ENCODE data around the gene HSP90AB1.

Gene HSP90AB1

DNA sequence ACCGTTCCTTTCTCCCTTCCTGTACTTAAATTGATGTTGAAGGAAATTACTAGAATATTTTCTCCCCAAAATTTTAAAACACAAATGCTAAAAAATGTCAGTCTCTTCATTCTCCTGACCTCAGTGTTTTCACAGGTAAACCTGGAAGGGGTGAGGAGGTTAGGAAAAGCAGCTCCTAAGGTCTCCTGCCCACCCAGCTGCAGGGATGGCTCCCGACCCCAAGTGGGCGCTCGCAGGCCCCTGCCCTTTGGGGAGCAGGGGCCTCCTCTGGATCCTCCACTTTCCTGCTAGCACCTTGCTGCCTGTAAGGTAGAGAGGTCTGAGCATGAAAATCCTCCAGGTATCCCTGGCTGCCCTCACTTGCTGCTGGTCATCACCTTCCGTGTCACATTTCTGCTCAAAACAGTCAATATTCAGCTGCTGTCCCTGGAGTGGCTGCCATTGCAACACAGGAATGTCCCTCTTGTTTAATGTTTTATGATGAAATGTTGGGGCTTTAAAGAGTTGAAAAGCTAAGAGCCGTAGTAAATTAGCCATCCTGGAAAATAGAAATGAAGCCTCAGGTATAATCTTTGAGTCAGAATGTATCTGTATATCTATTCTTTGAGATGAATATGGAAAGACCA, 10.9 kb upstream of the HSP90AB1 start:
- DNase-seq = no peak

DNA sequence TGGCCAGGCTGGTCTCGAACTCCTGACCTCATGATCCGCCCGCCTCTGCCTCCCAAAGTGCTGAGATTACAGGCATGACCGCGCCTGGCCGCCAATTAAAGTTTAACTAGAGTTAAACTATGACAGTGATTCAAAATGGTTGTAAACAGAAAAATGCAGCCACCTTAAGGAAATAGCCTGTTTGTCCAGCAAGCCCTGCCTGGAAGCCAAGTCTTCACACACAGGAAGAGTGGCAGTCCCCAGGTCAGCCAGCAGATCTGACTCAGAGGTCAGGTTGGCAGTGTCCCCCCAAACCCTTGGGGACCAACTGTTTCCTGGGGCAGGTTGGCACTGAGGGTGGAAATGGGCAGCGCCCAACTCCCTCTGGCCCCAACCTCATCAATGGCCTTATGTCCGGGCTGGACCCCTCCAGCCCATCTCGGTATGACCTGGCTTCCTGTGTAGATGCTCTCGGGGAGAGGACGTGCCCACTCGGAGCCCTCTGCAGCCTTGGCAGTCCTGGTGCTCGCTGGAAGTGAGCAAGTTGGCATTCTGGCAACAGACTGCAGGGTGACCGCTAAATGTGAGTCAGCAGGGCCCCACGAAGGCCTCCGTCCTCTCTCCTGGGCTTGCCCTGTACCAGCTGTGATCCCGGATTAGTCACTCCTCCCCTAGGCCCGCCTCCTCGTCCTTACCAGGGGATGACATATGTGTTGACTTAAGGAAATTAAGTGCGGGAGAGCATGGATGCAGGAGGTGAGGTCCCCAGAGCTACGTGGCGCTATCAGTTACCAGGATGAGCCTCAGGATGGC, 9.7 kb upstream of the HSP90AB1 start:
- DNase-seq = peak; percentile 46

DNA sequence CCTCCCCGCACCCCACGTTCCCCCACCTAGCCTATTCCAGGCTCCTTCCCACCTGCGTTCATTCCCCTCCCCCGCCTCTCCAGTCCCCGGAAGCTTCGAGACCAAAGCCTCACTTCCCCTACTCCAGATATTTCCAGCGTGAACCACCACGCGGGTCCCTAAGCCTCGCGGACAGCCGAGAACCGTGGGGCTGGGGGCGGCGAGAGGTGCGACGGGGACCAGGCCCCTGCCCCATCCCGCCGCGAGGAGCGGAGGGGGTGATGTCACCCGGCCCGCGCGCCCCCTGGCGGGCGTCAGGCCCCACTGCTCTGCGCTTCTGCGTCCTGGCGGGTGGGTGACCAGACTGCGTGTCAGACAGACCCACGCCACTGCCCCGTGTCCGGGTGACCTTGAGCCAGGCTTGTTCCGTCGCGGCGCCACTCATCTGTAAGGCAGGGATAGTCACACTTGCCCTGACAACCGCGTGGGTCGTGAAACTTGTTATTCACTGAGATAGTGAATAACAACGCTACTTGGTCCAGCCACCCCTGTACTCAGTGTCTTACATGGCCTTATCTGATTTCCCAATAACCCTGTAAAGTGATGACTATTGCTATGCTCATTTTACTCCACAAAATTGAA, 9.0 kb upstream of the HSP90AB1 start:
- peak; percentile 70 for DNase-seq

DNA sequence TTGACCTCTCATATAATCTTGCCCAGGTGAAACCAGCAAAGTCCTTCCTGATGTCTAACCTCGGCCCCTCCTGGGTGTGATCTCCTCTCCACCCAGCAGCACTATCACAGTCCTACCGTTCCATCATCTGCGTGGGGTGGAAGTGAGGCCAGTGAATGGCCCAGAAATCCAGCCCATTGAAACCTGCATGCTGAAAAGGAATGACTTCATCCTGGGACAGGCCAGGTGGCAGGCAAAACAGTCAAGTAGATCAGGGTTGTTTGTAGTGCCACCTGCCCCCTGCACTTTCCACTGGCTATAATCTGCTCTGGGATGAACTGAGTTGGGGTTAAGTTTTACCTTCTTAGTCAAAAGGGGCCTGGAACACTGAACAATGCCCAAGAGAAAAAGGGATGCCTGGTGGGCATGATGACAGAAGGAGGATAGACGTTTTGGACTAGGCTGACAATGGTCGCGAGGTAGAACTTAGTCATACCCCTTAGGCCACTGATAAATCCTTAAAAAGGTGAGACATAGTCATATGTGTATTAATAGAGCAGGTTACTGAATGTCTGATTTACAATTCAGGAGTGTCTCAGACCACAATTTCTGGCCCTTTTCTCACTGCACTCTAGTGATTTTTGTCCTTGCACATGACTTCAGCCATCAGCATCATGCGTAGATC, 8.1 kb upstream of the HSP90AB1 start:
- DNase-seq = no peak

DNA sequence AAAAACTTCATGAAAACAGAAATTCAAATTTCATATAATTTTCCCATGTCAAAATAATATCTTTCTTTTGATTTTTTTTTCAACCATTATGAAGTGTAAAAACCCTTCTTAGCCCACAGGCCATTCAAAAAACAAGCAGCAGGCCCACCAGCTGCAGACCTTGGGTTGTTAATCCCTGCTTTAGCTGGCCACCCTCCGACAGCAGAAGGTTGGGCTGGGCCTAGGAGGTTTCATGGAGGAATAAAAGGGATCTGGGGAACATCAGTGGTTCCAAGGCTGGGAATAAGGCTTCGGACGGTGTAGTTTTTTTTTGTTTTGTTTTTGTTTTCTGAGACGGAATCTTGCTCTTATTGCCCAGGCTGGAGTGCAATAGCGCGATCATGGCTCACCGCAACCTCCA, 3.6 kb upstream of the HSP90AB1 start:
- no peak for DNase-seq

DNA sequence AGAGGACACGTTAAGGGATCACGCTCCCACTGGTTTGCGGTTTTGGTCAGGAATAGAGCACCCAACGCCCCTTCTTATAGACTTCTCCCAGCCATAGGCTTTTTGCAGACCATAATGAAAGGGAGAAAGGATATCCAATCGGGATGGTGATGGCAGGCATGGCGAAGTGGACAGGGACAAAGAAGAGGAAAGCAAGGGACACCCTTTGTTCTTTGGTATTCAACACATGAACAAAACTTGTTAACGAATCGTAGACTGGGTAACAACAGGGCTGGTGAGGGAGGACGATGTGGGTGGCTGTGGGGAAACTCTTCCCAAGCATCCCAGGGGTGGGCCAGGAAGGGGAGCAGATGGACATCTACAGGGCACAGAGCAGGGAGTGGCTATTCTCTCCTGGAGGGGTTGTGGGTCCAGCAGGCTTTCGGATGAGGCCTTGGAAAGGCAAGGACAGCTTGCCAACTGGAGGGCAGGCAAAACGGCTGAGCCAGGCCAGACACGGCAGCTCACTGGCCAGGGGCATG, 1.4 kb upstream of the HSP90AB1 start:
- no peak for DNase-seq

DNA sequence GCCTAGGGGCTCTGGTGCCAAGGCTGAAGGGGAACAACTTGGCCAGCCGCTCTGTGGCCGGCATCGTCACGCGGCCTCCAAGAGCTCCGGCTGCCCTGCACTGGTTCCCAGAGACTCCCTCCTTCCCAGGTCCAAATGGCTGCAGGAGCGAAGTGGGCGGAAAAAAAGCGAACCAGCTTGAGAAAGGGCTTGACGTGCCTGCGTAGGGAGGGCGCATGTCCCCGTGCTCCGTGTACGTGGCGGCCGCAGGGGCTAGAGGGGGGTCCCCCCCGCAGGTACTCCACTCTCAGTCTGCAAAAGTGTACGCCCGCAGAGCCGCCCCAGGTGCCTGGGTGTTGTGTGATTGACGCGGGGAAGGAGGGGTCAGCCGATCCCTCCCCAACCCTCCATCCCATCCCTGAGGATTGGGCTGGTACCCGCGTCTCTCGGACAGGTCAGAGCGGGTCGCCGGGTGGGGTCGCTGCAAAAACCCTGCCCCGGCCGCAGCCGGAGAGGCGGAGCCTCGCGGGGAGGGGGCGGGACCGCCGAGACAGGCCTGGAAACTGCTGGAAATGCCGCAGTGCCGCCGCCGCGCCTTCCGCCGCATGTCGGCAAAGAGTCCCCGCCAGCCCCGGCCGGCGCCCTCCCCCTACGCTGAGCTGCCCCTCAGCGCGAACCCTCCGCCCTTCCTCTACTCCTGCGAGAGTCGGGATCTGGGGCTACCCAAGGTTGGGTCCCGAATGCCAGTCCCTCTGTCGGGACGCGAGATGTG, 814 bp upstream of the HSP90AB1 start:
- peak; percentile 79 for DNase-seq

DNA sequence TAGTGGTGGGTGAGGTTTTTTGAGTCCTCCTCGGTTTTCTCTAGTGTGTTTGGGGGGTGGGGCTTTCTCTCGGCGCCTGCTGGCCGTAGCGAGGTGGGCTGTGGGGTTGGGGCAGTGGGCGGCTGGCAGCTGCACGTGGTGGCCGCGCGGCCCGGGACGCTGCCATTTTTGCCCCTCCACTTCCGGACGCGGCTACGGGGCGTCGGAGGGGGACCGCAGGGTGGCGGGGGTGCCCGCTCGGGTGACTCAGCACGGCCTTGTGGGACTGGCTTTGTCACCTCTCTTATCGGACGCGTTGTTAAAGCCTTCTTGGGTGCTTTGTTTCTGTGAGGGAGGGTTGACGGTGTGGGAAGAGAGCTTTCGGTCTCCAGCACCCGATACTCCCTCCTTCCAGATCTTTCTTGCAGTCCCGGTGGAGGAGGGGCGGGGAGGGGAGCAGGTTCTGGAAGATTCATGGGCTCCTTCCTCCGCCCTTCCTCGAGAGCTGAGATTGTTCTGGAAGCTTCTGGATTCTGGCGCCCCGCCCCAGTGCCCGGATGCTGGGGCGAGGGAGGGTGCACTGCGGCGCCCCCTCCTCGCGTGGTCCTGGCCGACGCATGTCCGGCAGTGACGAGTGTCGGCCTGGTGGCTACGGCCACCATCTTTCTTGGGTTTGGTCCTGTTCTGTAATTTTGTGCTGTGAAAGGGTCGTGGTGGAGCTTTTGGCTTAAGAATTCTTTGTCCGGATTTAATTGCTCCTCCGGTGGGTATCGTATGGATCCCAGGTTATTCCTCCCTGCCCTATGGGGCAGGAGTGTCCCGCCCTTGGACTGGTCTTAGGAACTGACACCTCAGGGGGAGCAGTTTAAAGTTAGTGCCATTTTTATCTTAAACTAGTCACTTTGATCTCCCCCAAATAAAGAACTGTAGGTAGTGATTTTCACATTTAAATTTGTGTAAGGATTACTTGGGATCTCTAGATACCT, 719 bp downstream of the HSP90AB1 start:
- peak; percentile 87 for DNase-seq

DNA sequence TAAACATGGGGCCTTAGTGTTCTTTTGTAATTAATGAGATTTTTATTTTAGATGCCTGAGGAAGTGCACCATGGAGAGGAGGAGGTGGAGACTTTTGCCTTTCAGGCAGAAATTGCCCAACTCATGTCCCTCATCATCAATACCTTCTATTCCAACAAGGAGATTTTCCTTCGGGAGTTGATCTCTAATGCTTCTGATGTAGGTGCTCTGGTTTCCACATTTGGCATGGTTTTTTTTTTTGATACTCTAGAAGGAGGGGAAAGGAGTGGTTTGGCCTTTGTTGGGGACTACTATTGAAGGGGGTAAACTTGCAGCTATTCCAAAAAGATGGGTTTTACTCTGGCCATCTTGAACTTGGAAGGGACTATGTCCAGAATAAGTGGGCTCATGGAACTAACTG, 1.7 kb downstream of the HSP90AB1 start:
- no peak for DNase-seq

DNA sequence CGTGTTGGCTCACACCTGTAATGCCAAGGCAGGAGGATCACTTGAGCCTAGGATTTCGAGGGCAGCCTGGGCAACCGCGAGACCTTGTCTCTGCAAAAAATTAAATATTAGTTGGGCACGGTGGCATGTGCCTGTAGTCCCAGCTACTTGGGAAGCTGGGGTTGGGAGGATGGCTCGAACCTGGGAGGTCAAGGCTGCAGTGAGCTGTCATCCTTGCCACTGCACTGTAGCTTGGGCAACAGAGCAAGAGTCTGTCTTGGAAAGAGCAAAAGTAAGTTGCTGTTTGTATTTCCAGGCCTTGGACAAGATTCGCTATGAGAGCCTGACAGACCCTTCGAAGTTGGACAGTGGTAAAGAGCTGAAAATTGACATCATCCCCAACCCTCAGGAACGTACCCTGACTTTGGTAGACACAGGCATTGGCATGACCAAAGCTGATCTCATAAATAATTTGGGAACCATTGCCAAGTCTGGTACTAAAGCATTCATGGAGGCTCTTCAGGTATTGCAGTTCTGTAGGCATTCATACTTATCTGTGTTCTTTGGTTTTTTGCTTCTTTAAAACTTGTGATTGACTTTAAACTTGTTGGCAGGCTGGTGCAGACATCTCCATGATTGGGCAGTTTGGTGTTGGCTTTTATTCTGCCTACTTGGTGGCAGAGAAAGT, 2.3 kb downstream of the HSP90AB1 start:
- no peak for DNase-seq

DNA sequence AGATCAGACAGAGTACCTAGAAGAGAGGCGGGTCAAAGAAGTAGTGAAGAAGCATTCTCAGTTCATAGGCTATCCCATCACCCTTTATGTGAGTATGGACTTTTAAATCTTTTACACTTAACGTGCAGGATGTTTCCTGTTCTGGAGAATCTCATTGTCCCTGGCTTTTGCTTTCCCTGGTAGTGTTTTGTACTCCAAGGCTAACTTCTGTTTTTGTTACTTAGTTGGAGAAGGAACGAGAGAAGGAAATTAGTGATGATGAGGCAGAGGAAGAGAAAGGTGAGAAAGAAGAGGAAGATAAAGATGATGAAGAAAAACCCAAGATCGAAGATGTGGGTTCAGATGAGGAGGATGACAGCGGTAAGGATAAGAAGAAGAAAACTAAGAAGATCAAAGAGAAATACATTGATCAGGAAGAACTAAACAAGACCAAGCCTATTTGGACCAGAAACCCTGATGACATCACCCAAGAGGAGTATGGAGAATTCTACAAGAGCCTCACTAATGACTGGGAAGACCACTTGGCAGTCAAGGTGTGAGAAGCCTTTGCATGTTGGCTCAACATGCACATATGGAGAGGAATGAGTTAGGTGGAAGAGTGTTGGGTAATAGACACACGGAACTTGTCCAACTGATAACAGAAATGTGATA, 3.3 kb downstream of the HSP90AB1 start:
- DNase-seq = no peak

DNA sequence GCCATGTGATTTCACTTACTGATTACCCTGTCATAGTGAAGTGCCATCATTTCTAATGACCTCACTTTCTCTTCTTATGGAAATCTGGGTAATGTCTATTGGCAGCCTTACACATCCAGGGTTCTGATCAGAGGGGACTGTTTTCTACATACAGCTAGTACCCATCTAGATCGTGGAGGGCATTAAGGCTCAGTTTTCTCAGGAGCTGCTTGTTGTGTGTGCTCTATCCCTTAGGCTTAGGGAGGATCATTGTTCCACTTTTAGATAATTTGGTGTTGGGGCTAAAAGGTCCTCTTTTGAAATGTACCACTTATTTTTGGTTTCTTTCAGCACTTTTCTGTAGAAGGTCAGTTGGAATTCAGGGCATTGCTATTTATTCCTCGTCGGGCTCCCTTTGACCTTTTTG, 3.8 kb downstream of the HSP90AB1 start:
- no peak for DNase-seq

DNA sequence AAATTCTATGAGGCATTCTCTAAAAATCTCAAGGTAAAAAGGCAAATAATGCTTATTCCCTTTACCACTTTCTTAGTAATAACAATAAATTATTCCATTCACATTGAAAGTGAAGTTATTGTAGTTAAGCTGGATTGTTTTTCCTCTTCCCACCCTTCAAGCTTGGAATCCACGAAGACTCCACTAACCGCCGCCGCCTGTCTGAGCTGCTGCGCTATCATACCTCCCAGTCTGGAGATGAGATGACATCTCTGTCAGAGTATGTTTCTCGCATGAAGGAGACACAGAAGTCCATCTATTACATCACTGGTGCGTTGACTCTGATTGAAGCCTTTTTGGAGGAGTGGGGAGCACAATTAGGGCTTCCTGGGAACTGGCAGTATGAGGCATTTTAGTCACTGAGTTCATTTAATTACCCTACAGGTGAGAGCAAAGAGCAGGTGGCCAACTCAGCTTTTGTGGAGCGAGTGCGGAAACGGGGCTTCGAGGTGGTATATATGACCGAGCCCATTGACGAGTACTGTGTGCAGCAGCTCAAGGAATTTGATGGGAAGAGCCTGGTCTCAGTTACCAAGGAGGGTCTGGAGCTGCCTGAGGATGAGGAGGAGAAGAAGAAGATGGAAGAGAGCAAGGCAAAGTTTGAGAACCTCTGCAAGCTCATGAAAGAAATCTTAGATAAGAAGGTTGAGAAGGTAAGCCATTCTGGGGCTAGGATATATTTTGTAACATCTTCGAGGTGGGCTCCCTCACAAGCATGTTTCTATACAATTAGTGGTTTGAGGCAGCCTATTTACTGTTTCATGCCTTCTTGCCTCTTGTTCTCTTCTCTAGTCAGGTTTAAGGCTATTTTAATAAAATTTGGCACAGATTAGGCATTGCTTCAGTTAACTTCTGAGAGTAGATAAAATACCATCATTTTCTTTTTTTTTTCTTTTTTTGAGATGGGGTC, 4.9 kb downstream of the HSP90AB1 start:
- DNase-seq = no peak

DNA sequence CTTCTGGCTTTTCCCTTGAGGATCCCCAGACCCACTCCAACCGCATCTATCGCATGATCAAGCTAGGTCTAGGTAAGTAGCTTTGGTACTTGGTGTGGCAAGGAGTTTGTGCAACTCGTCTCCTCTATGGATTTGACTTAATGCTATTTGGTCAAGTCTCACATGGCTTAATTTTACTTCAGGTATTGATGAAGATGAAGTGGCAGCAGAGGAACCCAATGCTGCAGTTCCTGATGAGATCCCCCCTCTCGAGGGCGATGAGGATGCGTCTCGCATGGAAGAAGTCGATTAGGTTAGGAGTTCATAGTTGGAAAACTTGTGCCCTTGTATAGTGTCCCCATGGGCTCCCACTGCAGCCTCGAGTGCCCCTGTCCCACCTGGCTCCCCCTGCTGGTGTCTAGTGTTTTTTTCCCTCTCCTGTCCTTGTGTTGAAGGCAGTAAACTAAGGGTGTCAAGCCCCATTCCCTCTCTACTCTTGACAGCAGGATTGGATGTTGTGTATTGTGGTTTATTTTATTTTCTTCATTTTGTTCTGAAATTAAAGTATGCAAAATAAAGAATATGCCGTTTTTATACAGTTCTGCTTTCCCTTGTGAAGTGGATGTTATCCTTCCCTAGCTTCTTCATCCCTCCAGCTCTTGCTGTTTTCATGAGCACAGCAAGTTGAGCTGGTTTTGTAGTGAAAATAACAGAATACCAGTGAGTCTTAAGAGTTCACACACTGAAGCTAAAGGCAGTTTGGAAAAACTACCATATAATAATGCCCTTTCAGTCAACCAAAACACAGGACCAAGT, 6.6 kb downstream of the HSP90AB1 start:
- DNase-seq = no peak

DNA sequence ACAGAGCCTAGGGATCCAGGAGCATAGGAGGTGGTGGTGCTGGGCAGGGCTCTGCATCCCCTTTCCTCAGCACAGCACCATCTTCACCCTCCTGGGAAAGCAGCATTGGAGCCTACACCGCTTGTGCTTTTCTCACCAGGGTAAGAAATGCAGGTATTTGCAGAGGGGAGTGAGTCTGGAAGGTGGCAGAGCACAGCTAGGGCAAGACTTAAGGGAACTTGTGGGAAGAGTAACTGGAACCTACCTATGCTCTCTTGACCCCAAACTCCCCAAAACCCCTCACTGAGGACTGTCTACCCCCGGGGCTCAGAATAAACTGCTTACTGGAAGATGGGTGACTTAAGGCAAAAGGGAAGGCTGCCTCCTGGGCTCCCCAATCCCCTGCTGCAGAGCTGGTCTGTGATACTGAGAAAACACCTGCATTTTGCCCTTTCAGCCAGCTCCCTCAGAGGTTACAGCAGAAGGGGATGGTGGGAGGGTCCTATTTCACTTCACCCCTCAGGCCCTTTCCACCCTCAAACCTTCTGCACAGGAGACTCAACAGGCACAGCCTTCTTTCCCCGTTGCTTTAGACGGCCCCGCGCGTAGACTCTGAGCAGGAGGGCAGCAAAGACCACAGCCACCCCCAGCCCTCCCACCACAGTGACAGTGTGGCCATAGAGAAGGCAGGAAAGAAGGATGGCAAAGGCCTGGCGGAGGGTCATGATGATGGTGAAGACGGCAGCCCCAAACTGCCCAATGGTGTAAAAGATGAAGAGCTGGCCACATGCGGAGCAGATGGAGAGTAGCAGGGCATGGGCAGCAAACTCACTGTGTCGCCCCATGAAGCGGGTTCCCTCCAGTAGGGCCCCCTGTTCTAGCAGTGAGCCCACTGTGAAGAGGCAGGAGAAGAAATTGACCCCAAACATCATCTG, 7.5 kb downstream of the HSP90AB1 start:
- DNase-seq = no peak

DNA sequence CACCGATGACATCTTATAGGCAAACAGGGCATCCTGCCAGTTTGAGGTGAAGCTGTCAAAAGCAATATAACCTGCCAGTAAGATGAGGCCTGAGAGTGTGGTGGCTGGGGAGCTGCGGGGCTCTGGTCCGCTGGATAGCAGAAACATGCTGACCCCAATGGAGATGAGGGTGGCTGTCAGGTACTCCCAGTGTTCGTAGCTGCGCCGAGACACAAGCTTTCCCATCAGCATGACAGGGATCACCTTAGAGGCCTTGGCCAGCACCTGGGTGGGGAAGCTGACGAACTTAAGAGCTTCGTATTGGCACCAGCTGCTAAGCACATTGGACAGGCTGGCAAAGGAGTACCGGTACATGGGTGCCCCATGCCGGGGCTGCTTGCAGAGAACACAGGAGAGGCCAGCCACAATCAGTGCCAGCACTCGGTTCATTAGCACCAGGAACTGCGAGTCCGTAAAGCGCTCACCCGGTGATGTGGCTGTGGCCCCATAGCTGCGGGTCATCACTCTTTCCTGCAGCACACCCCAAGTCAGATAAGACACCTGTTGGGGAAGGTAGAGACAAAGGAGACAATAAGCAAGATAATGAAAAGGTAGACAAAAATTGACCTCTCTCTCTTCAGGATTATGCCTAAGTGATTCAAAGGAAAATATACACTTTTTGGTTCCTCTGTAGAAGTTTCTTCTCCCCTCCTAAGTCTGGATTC, 8.4 kb downstream of the HSP90AB1 start:
- no peak for DNase-seq
